ENCODE measurements around the gene SH3RF3.

SH3RF3 gene

GRCh38 chr2:109337221-109337620 is 208.2 kb downstream of the SH3RF3 start:
- no peak overlapping the region for H3K4me3 ChIP-seq (ENCODE audit: low read depth, low read length)
- no peak for TF ChIP-seq CTCF (IDR thresholded peaks at IDR 0.05; ENCODE audit: insufficient read depth, low read depth, low read length, missing control alignments)
- DNase-seq (ENCODE audit: low read depth), result no peak

- no peak for TF ChIP-seq CTCF (IDR thresholded peaks at IDR 0.05; ENCODE audit: insufficient read depth, low read depth, low read length, missing control alignments)
- no peak for DNase-seq (ENCODE audit: low read depth)
- H3K4me3 ChIP-seq (ENCODE audit: low read depth, low read length), result no peak overlapping the region
Observed at GRCh38 chr2:109339519-109339966, 210.5 kb downstream of the SH3RF3 start.

- no peak for DNase-seq (ENCODE audit: low read depth)
- H3K4me3 ChIP-seq (ENCODE audit: low read depth, low read length), result no peak overlapping the region
- TF ChIP-seq CTCF (IDR thresholded peaks at IDR 0.05; ENCODE audit: insufficient read depth, low read depth, low read length, missing control alignments), result no peak
Observed at GRCh38 chr2:109340381-109340780, 211.4 kb downstream of the SH3RF3 start.

GRCh38 chr2:109341355-109342255 is 212.6 kb downstream of the SH3RF3 start:
- no peak for TF ChIP-seq CTCF (IDR thresholded peaks at IDR 0.05; ENCODE audit: insufficient read depth, low read depth, low read length, missing control alignments)
- DNase-seq (ENCODE audit: low read depth), result no peak
- no peak overlapping the region for H3K4me3 ChIP-seq (ENCODE audit: low read depth, low read length)

- no peak for DNase-seq (ENCODE audit: low read depth)
- TF ChIP-seq CTCF (IDR thresholded peaks at IDR 0.05; ENCODE audit: insufficient read depth, low read depth, low read length, missing control alignments), result no peak
- no peak overlapping the region for H3K4me3 ChIP-seq (ENCODE audit: low read depth, low read length)
Observed at GRCh38 chr2:109342256-109342850, 213.3 kb downstream of the SH3RF3 start.

- no peak overlapping the region for H3K4me3 ChIP-seq (ENCODE audit: low read depth, low read length)
- DNase-seq (ENCODE audit: low read depth), result no peak
- TF ChIP-seq CTCF (IDR thresholded peaks at IDR 0.05; ENCODE audit: insufficient read depth, low read depth, low read length, missing control alignments), result no peak
Observed at GRCh38 chr2:109342930-109343329, 213.9 kb downstream of the SH3RF3 start.
